WTC11 (cell line): ENCODE measurements around the gene NRP2. TPM values are rescaled to one million over a fixed set of nuclear protein-coding genes. Genes with fewer than 3 reads are reported as not detected.

ENCODE experiments used
- ATAC-seq: fragments of 200-7000 bp; cut with Tn5 transposase; 2 replicates; pipeline ENCODE4 v1.10.0; 2021; ENCODE audit warnings: mild to moderate bottlenecking, moderate library complexity
- CTCF ChIA-PET: fragments of 300-600 bp; sonication (Branson Sonifier 250); formaldehyde crosslinking; loops from one replicate; lab custom pipeline; 2021; ENCODE audit warnings: antibody characterized with exemption; lab: Charles Lee
- POLR2A ChIA-PET: fragments of 350-600 bp; sonication (Branson Sonifier 250); formaldehyde crosslinking; loops from one replicate; lab custom pipeline; 2021; ENCODE audit warnings: antibody characterized with exemption; lab: Charles Lee
- DNase-seq: peaks from one replicate; pipeline ENCODE4 v3.0.0; 2021; ENCODE audit warnings: low spot score
- H3K27ac Mint-ChIP-seq: 2 replicates; pipeline ENCODE4 v1.8.0; 2021; ENCODE audit warnings: mixed read lengths
- H3K27me3 Mint-ChIP-seq: 2 replicates; pipeline ENCODE4 v1.8.0; 2021; ENCODE audit warnings: low read depth, mild to moderate bottlenecking, moderate library complexity, mixed read lengths
- H3K36me3 Mint-ChIP-seq: 2 replicates; pipeline ENCODE4 v1.8.0; 2021; ENCODE audit warnings: mixed read lengths
- H3K4me1 Mint-ChIP-seq: 2 replicates; pipeline ENCODE4 v1.8.0; 2022; ENCODE audit warnings: mixed read lengths
- H3K4me3 Mint-ChIP-seq: 2 replicates; pipeline ENCODE4 v1.8.0; 2021; ENCODE audit warnings: mild to moderate bottlenecking, moderate library complexity, mixed read lengths
- H3K9me3 Mint-ChIP-seq: 2 replicates; pipeline ENCODE4 v1.8.0; 2021; ENCODE audit warnings: mixed read lengths
- ETV6 ChIP-seq: sonication (generic); formaldehyde crosslinking; IDR thresholded peaks from 2 replicates; pipeline ENCODE4 v1.8.1; 2022; ENCODE audit warnings: mild to moderate bottlenecking, missing genetic modification reagents
- GTF2I ChIP-seq: fragments of 250-450 bp; sonication (Bioruptor Pico); conservative IDR thresholded peaks from 2 replicates; pipeline ENCODE4 v1.4.0; 2021; ENCODE audit warnings: mild to moderate bottlenecking
- NR1H2 ChIP-seq: sonication (generic); formaldehyde crosslinking; IDR thresholded peaks from 2 replicates; pipeline ENCODE4 v1.9.0; 2021; ENCODE audit warnings: mild to moderate bottlenecking, moderate library complexity, missing genetic modification reagents
- RELA ChIP-seq: sonication (generic); formaldehyde crosslinking; IDR thresholded peaks from 2 replicates; pipeline ENCODE4 v1.8.1; 2022; ENCODE audit warnings: missing genetic modification reagents, mild to moderate bottlenecking, borderline replicate concordance
- RORB ChIP-seq: fragments of 250-450 bp; sonication (Bioruptor Pico); IDR thresholded peaks from 2 replicates; pipeline ENCODE4 v1.9.0; 2021; ENCODE audit warnings: mild to moderate bottlenecking
- TEAD1 ChIP-seq: sonication (generic); formaldehyde crosslinking; IDR thresholded peaks from 2 replicates; pipeline ENCODE4 v1.8.0; 2022; ENCODE audit warnings: mild to moderate bottlenecking, missing genetic modification reagents
- ZNF138 ChIP-seq: sonication (generic); formaldehyde crosslinking; conservative IDR thresholded peaks from 2 replicates; pipeline ENCODE4 v1.8.1; 2022; ENCODE audit warnings: mild to moderate bottlenecking, moderate library complexity, missing genetic modification reagents
- ZNF232 ChIP-seq: sonication (generic); formaldehyde crosslinking; IDR thresholded peaks from 2 replicates; pipeline ENCODE4 v1.8.0; 2022; ENCODE audit warnings: mild to moderate bottlenecking, missing genetic modification reagents
- ZNF263 ChIP-seq: sonication (generic); formaldehyde crosslinking; IDR thresholded peaks from 2 replicates; pipeline ENCODE4 v1.8.1; 2022; ENCODE audit warnings: low read depth, mild to moderate bottlenecking, moderate library complexity, missing genetic modification reagents
- total RNA-seq: library from RNA; stranded (reverse); gene quantifications from 3 replicates; pipeline ENCODE4 v1.2.3, GENCODE V29; 2021
- TF ChIP-seq, protein P1 (sequence below): sonication (generic); formaldehyde crosslinking; IDR thresholded peaks from 2 replicates; pipeline ENCODE4 v1.8.0; 2023; ENCODE audit warnings: mild to moderate bottlenecking, missing genetic modification reagents
- TF ChIP-seq, protein P2 (sequence below): sonication (generic); formaldehyde crosslinking; IDR thresholded peaks from 2 replicates; pipeline ENCODE4 v1.8.0; 2022; ENCODE audit warnings: missing genetic modification reagents
- TF ChIP-seq, protein P3 (sequence below): fragments of 250-450 bp; sonication (Bioruptor Pico); IDR thresholded peaks from 2 replicates; pipeline ENCODE4 v1.9.0; 2021; ENCODE audit warnings: mild to moderate bottlenecking
- TF ChIP-seq, protein P4 (sequence below): fragments of 250-450 bp; sonication (Bioruptor Pico); conservative IDR thresholded peaks from 2 replicates; pipeline ENCODE4 v1.9.0; 2021; ENCODE audit warnings: mild to moderate bottlenecking
- TF ChIP-seq, protein P5 (sequence below): fragments of 250-450 bp; sonication (Bioruptor Pico); IDR thresholded peaks from 2 replicates; pipeline ENCODE4 v1.9.0; 2021; ENCODE audit warnings: mild to moderate bottlenecking
- TF ChIP-seq, protein P6 (sequence below): sonication (generic); formaldehyde crosslinking; conservative IDR thresholded peaks from 2 replicates; pipeline ENCODE4 v1.8.1; 2022; ENCODE audit warnings: mild to moderate bottlenecking, missing genetic modification reagents
- TF ChIP-seq, protein P7 (sequence below): sonication (generic); formaldehyde crosslinking; IDR thresholded peaks from 2 replicates; pipeline ENCODE4 v1.8.1; 2022; ENCODE audit warnings: low read depth, missing genetic modification reagents, borderline replicate concordance

Gene NRP2
- total RNA-seq, 1 experiment from 2014 or later = 41.0 TPM

DNA sequence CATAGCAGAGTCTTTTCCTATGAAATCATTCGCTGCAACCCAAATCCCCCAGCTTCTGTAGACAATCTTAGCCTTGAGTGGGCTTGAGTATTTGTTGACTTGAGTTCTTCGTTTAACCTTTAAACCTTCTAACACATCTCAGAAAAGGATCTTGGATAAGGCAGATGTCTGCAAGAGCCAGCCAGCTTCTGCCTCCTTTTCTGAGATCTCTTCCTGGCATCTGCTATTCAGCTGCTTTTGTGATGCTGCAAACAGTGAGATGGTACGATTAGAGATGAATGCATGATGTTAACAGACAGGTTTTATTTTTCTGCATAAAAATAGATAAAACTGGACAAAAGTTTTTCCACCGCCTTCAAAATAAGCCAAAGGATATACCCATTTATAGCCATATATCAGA, 37.5 kb downstream of the NRP2 start:
- peak overlapping the region; percentile 60; the same call in 1 of the 2 replicates for H3K27ac Mint-ChIP-seq
- POLR2A ChIA-PET = interaction anchor here (0.6 to 2.1 kb wide), 3 partner anchors 37 to 288 kb away, joined by 3 to 11 read pairs (median 6); partner anchors contain the start of gene NRP2

DNA sequence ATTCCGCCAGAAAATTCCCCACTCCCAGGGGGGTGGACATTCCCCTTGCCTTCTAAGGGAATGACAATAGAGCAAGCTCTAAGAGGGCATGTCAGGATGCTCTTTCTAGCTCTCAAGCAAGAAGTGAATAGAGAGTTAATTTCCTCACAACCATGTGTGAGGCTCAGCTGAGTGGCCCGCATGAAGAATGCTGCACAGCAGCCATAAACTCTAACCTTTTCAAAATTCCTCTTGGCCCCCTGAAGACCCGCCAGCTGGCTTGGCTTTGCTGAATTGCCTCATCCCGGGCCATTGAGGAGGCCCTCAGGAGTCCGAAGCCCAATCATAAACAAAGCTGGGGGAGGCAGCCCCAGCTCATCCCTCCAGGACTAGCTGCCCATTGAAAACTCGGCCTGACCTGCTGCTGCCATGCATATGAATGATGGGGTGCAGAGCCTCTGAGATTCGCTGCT, 38.2 kb downstream of the NRP2 start:
- Mint-ChIP-seq H3K36me3 (peaks cover 22% of the 10 kb centered on the region; the same call in 1 of the 2 replicates), H3K27ac (peak overlapping the region; percentile 79), H3K9me3 (no peaks in the 10 kb centered on the region), H3K4me3 (peak overlapping the region; percentile 17), H3K4me1 (peaks cover 46% of the 10 kb centered on the region), H3K27me3 (no peaks in the 10 kb centered on the region)
- ATAC-seq (peak; percentile 64), DNase-seq (peak; percentile 45)
- POLR2A ChIA-PET = interaction anchor here (0.6 to 2.1 kb wide), 2 partner anchors 38 to 287 kb away, joined by 6 to 11 read pairs; partner anchors contain the start of gene NRP2
- CTCF ChIA-PET = interaction anchor here (0.5 to 2.9 kb wide), 29 partner anchors 8 to 1575 kb away, joined by 3 to 41 read pairs (median 9); partner anchors contain the start of gene NRP2
- TF ChIP-seq ZNF232 (CRISPR knock-in tag) (no peak), ETV6 (CRISPR knock-in tag) (peak; percentile 35; the same call in 1 of the 2 replicates), GTF2I (CRISPR knock-in tag) (0 out of 2 replicates have a peak, but pooled peaks have one; percentile 37), ZNF263 (CRISPR knock-in tag) (no peak), TEAD1 (CRISPR knock-in tag) (no peak)
- TF ChIP-seq, protein P1, sequence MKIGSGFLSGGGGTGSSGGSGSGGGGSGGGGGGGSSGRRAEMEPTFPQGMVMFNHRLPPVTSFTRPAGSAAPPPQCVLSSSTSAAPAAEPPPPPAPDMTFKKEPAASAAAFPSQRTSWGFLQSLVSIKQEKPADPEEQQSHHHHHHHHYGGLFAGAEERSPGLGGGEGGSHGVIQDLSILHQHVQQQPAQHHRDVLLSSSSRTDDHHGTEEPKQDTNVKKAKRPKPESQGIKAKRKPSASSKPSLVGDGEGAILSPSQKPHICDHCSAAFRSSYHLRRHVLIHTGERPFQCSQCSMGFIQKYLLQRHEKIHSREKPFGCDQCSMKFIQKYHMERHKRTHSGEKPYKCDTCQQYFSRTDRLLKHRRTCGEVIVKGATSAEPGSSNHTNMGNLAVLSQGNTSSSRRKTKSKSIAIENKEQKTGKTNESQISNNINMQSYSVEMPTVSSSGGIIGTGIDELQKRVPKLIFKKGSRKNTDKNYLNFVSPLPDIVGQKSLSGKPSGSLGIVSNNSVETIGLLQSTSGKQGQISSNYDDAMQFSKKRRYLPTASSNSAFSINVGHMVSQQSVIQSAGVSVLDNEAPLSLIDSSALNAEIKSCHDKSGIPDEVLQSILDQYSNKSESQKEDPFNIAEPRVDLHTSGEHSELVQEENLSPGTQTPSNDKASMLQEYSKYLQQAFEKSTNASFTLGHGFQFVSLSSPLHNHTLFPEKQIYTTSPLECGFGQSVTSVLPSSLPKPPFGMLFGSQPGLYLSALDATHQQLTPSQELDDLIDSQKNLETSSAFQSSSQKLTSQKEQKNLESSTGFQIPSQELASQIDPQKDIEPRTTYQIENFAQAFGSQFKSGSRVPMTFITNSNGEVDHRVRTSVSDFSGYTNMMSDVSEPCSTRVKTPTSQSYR = no peak
- TF ChIP-seq, protein P2, sequence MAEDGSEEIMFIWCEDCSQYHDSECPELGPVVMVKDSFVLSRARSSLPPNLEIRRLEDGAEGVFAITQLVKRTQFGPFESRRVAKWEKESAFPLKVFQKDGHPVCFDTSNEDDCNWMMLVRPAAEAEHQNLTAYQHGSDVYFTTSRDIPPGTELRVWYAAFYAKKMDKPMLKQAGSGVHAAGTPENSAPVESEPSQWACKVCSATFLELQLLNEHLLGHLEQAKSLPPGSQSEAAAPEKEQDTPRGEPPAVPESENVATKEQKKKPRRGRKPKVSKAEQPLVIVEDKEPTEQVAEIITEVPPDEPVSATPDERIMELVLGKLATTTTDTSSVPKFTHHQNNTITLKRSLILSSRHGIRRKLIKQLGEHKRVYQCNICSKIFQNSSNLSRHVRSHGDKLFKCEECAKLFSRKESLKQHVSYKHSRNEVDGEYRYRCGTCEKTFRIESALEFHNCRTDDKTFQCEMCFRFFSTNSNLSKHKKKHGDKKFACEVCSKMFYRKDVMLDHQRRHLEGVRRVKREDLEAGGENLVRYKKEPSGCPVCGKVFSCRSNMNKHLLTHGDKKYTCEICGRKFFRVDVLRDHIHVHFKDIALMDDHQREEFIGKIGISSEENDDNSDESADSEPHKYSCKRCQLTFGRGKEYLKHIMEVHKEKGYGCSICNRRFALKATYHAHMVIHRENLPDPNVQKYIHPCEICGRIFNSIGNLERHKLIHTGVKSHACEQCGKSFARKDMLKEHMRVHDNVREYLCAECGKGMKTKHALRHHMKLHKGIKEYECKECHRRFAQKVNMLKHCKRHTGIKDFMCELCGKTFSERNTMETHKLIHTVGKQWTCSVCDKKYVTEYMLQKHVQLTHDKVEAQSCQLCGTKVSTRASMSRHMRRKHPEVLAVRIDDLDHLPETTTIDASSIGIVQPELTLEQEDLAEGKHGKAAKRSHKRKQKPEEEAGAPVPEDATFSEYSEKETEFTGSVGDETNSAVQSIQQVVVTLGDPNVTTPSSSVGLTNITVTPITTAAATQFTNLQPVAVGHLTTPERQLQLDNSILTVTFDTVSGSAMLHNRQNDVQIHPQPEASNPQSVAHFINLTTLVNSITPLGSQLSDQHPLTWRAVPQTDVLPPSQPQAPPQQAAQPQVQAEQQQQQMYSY (CRISPR knock-in tag) = no peak
- TF ChIP-seq, protein P3, sequence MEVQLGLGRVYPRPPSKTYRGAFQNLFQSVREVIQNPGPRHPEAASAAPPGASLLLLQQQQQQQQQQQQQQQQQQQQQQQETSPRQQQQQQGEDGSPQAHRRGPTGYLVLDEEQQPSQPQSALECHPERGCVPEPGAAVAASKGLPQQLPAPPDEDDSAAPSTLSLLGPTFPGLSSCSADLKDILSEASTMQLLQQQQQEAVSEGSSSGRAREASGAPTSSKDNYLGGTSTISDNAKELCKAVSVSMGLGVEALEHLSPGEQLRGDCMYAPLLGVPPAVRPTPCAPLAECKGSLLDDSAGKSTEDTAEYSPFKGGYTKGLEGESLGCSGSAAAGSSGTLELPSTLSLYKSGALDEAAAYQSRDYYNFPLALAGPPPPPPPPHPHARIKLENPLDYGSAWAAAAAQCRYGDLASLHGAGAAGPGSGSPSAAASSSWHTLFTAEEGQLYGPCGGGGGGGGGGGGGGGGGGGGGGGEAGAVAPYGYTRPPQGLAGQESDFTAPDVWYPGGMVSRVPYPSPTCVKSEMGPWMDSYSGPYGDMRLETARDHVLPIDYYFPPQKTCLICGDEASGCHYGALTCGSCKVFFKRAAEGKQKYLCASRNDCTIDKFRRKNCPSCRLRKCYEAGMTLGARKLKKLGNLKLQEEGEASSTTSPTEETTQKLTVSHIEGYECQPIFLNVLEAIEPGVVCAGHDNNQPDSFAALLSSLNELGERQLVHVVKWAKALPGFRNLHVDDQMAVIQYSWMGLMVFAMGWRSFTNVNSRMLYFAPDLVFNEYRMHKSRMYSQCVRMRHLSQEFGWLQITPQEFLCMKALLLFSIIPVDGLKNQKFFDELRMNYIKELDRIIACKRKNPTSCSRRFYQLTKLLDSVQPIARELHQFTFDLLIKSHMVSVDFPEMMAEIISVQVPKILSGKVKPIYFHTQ (CRISPR knock-in tag) = no peak

More for the DNA sequence above, 37.5 kb downstream of the NRP2 start:
- no peaks in the 10 kb centered on the region for H3K27me3 Mint-ChIP-seq
- peaks cover 18% of the 10 kb centered on the region; the same call in 1 of the 2 replicates for H3K36me3 Mint-ChIP-seq
- no peak overlapping the region for H3K4me3 Mint-ChIP-seq
- CTCF ChIA-PET = interaction anchor here (0.6 to 2.9 kb wide), 21 partner anchors 8 to 834 kb away, joined by 3 to 41 read pairs (median 10); partner anchors contain the start of gene NRP2
- DNase-seq = no peak
- TF ChIP-seq NR1H2 (no peak), ZNF138 (CRISPR knock-in tag) (no peak), TEAD1 (CRISPR knock-in tag) (no peak), RORB (CRISPR knock-in tag) (no peak), RELA (CRISPR knock-in tag) (no peak)
- TF ChIP-seq, protein P4, sequence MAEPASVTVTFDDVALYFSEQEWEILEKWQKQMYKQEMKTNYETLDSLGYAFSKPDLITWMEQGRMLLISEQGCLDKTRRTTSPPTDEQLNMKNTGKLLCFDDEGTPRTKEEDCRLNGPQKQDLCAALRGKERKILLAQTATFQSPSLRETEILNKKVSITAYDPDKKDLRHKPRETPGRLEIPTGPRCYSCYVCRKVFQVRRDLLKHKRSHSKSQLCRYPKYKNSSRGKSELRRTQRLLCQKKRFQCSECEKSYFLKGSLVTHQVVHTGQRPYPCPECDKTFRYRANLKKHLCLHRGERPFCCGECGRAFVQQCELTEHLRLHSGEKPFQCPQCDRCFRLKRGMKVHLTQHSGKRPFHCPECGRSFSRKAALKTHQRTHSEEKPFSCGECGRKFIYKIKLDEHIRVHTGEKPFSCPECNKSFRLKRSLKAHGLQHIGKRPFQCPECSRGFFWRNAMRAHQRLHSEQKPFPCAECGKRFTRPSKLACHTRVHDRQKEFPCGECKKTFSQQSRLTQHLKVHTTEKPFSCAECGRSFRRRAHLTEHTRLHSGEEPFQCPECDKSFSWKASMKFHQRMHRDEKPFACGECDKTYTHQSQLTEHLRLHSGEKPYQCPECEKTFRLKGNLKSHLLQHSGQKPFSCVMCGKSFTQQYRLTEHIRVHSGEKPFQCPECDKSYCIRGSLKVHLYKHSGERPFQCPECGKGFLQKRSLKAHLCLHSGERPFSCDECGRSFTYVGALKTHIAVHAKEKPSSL (CRISPR knock-in tag) = no peak
- TF ChIP-seq, protein P5, sequence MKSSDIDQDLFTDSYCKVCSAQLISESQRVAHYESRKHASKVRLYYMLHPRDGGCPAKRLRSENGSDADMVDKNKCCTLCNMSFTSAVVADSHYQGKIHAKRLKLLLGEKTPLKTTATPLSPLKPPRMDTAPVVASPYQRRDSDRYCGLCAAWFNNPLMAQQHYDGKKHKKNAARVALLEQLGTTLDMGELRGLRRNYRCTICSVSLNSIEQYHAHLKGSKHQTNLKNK (CRISPR knock-in tag) = no peak
- TF ChIP-seq, protein P6, sequence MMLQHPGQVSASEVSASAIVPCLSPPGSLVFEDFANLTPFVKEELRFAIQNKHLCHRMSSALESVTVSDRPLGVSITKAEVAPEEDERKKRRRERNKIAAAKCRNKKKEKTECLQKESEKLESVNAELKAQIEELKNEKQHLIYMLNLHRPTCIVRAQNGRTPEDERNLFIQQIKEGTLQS (CRISPR knock-in tag) = no peak
- TF ChIP-seq, protein P7, sequence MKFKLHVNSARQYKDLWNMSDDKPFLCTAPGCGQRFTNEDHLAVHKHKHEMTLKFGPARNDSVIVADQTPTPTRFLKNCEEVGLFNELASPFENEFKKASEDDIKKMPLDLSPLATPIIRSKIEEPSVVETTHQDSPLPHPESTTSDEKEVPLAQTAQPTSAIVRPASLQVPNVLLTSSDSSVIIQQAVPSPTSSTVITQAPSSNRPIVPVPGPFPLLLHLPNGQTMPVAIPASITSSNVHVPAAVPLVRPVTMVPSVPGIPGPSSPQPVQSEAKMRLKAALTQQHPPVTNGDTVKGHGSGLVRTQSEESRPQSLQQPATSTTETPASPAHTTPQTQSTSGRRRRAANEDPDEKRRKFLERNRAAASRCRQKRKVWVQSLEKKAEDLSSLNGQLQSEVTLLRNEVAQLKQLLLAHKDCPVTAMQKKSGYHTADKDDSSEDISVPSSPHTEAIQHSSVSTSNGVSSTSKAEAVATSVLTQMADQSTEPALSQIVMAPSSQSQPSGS (CRISPR knock-in tag) = no peak
- ATAC-seq = no peak
- H3K9me3 Mint-ChIP-seq = no peaks in the 10 kb centered on the region
- H3K4me1 Mint-ChIP-seq = peaks cover 53% of the 10 kb centered on the region
